Activated T-cell treated with anti-CD3 and anti-CD28 coated beads, Interleukin-2, amount 50 U/mL, for 4 hours (primary cell): Measurements from ENCODE around the gene SHMT2. TPM values are rescaled to one million over a fixed set of nuclear protein-coding genes. Genes with fewer than 3 reads are reported as not detected.

Source experiments
- ATAC-seq, 2 donors: fragments of 200-7000 bp; cut with Tn5 transposase; one replicate each; pipeline ENCODE4 v1.10.0; 2021
- DNase-seq: peaks from one replicate; pipeline ENCODE4 v3.0.0-alpha.2; 2020
- H3K27me3 Mint-ChIP-seq: one replicate; pipeline ENCODE4 v1.8.0; 2021; ENCODE audit warnings: low read depth, mixed read lengths
- H3K36me3 Mint-ChIP-seq: one replicate; pipeline ENCODE4 v1.8.0; 2022; ENCODE audit warnings: mixed read lengths; ENCODE audit not compliant: insufficient read depth
- H3K4me1 Mint-ChIP-seq: one replicate; pipeline ENCODE4 v1.8.0; 2021; ENCODE audit warnings: low read depth, mixed read lengths
- H3K4me3 Mint-ChIP-seq: one replicate; pipeline ENCODE4 v1.8.0; 2021; ENCODE audit warnings: mild to moderate bottlenecking, moderate library complexity, mixed read lengths
- H3K9me3 Mint-ChIP-seq: one replicate; pipeline ENCODE4 v1.8.0; 2021; ENCODE audit warnings: mixed read lengths
- total RNA-seq, 3 donors: library from RNA; stranded (reverse); gene quantifications; one replicate each; pipeline ENCODE4 v1.2.1, GENCODE V29; 2021

SHMT2 gene
- total RNA-seq, 3 donors from 2014 or later = 373 to 414 (median 383) TPM

DNA sequence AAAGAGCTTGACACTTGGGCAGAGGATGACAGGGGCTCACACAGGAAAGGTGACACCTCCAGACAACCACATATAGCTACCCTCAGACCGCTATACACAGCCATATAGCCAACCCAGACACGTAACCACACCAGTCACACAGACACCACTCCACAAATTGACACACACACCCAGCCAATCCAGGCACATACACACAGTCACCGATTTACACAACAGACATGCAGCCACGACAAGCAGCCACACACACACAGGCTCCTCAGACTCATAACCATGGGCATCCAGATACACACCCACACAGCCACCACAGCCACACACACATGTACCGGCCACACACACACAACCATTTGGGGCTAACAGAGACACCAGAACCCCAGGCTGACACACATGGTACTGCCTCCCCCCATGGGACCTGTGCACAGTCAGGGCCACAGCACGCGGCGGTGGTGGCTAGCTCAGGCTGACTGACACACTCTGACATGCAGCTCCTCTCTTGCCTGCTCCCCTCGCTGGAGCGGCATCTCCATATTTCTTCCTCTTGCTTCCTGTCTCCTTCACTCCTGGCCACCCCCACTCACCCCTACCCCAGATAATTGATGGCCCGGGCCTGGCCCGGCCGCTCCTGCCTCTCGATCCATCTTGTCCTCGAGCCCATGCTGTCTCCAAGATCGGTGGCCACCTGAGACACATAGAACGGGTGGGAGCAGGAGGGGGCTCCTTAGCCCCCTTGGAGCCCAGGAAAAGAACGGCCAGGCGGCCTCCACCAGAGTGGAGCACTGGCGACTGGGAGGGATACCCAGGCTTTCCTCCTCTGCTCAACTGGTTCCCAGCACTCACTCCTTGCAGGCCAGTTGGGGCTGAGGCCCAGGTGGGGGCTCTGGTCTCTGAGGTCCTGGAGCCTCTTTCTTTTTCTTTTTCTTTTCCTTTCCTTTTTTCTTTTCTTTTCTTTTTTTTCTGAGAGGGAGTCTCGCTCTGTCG lies 6.0 kb upstream of the SHMT2 start:
- peaks cover 81% of the 10 kb centered on the region for H3K27me3 Mint-ChIP-seq
- ATAC-seq (peak; percentile 41 to 74), DNase-seq (no peak)
- H3K9me3 Mint-ChIP-seq = no peaks in the 10 kb centered on the region
- peaks cover 47% of the 10 kb centered on the region for H3K4me1 Mint-ChIP-seq
- no peak overlapping the region for H3K4me3 Mint-ChIP-seq
- no peaks in the 10 kb centered on the region for H3K36me3 Mint-ChIP-seq

DNA sequence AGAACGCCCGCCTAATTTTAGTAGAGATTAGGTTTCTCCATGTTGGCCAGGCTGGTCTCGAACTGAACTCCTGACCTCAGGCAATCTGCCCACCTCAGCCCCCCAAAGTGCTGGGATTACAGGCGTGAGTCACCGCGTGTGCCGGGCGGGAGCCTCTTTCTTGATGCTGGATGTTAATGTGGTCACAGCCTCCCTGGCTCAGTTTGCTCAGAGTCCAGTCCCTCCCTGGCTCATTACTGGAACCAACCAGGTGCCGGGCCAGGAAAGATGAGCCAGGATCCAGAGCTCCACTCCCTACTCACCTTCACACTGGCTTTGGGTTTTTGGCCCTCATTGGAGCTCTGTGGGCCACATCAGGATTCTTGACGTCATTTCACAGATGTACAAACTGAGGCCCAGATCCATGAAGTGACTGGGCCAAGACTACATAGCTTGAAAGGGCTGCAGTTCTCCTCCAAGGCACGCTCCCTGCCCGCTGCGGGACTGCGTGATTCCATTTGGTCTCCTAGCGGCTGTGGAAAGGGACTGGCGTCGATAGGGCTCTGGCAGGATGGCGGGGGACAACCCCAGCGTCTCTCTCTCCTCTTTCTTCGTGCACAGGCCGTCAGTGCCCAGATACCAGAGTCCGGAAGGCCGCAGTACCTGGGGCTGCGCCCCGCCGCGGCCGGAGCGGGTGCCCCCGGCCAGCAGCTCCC lies 5.1 kb upstream of the SHMT2 start:
- DNase-seq = no peak
- Mint-ChIP-seq H3K9me3 (no peaks in the 10 kb centered on the region), H3K4me1 (peaks cover 52% of the 10 kb centered on the region), H3K4me3 (no peak overlapping the region), H3K27me3 (peaks cover 71% of the 10 kb centered on the region), H3K36me3 (no peaks in the 10 kb centered on the region)
- ATAC-seq = no peak

DNA sequence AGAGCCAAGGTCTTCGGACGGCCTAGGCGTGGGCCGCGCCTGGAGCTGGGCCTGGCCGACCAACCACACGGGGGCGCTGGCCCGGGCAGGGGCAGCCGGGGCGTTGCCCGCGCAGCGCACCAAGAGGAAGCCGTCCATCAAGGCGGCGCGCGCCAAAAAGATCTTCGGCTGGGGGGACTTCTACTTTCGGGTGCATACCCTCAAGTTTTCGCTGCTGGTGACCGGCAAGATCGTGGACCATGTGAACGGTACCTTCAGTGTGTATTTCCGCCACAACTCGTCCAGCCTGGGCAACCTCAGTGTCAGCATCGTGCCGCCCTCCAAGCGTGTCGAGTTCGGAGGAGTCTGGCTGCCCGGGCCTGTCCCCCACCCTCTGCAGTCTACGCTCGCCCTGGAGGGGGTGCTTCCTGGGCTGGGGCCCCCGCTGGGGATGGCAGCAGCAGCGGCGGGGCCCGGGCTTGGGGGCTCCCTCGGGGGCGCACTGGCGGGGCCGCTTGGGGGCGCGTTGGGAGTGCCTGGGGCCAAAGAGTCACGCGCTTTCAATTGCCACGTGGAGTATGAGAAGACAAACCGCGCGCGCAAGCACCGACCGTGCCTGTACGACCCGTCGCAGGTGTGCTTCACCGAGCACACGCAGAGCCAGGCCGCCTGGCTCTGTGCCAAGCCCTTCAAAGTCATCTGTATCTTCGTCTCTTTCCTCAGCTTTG lies 4.4 kb upstream of the SHMT2 start:
- Mint-ChIP-seq H3K4me1 (peaks cover 52% of the 10 kb centered on the region), H3K36me3 (peaks cover 6% of the 10 kb centered on the region), H3K9me3 (no peaks in the 10 kb centered on the region), H3K27me3 (peaks cover 66% of the 10 kb centered on the region), H3K4me3 (peak overlapping the region; percentile 29)
- peak; percentile 42 to 46 for ATAC-seq
- peak; percentile 55 for DNase-seq

DNA sequence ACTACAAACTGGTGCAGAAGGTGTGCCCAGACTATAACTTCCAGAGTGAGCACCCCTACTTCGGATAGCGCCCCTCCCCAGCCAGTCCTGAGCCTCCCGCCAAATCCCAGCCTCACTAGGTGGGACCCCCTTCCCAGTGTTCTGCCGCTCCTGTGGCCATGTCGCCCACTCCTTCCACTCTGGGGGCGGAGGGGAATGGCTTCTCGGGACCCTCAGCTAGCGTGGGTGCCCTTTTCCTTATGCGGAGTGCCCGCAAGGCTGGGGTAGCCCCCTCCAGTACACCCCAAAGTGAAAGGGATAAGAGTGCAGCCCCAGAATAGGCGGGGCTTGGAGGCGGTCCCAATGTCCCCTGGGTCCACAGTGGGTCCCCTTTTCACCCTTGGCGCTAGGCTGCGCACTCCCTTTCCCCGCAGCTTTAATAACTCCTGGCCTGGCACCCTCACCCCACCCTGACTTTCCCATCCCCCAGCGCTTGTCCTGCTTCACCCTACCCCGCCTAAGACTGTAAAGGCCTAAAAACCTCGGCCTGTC lies 3.8 kb upstream of the SHMT2 start:
- ATAC-seq (no peak), DNase-seq (no peak)
- peaks cover 12% of the 10 kb centered on the region for H3K36me3 Mint-ChIP-seq
- H3K4me3 Mint-ChIP-seq = no peak overlapping the region
- H3K9me3 Mint-ChIP-seq = no peaks in the 10 kb centered on the region
- peaks cover 63% of the 10 kb centered on the region for H3K27me3 Mint-ChIP-seq
- peaks cover 55% of the 10 kb centered on the region for H3K4me1 Mint-ChIP-seq

DNA sequence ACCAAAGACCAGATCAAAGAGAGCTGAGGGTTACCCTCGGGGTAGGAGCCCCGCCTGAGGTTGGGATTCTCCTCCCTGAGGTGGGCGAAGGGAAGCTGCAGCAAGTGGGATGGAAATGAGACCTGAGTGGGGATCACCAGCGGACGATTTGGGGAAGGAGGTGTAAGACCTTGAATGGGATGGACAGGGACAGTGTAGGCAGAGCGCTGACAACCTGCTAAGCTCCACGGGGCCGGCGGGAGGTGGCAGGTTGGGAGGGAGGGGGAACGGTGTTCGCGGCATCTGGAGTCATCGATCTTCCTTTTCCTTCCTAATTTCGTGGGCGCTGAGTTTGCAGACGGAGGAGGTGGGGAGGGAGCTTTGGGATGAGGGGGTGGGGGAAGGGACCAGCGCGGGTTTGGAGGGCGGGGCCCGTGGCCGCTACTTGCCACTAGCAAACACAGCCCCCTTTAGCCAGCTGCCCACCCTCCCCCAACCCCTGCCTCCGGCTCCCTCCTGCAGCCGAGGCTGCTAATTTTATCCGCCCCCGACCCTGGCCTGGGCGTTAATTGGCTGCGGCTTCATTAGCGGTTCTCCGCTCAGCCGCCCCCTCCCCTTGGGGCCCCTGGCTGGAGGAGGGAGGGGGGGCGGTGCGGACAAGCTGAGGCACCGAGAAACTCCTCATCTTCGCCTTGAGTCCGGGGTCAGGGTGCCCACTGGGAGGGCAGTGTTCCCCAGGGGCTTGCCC lies 2.8 kb upstream of the SHMT2 start:
- ATAC-seq = no peak
- Mint-ChIP-seq H3K36me3 (peaks cover 22% of the 10 kb centered on the region), H3K9me3 (no peaks in the 10 kb centered on the region), H3K4me1 (peaks cover 55% of the 10 kb centered on the region), H3K27me3 (peaks cover 53% of the 10 kb centered on the region), H3K4me3 (peak overlapping the region; percentile 43)
- no peak for DNase-seq

DNA sequence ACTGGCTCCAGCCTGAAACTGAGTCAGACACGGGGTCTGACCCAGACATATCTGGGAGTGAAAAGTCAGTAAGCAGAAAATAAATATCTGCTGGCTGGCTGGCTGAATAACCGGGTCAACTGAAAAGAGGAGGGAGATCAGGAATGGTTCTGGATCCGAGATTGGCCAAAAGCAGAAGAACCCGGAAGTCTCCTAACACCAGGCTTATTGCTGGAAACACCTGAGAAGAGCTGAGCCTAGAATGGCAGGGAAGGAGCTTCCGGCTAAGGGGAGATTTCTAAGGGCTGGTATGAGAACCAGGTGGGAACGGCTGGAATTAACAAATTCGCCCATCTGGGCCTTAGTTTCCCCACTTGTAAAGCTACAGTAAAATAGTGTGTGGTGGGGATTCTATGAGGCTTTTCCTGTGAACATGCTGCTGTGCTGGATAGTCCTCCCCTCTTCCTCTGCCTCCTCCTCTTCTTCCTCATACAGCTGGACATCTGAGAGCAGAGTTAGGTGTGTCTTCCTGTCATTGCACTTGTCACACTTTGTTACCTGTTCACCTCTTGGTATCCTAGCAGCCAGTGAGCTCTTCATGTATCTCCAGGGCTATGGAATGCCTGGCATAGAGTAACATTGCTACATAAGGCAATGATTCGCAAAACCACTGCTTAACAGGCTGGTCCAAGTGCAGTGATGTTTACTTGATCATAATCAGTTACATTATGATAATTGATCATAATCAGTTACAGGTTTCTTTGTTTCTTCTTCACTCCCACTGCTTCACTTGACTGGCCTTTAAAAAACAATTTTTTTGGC lies 2.0 kb upstream of the SHMT2 start:
- Mint-ChIP-seq H3K27me3 (peaks cover 45% of the 10 kb centered on the region), H3K9me3 (no peaks in the 10 kb centered on the region), H3K4me3 (peak overlapping the region; percentile 13), H3K36me3 (peaks cover 27% of the 10 kb centered on the region), H3K4me1 (peaks cover 54% of the 10 kb centered on the region)
- no peak for ATAC-seq
- DNase-seq = no peak

DNA sequence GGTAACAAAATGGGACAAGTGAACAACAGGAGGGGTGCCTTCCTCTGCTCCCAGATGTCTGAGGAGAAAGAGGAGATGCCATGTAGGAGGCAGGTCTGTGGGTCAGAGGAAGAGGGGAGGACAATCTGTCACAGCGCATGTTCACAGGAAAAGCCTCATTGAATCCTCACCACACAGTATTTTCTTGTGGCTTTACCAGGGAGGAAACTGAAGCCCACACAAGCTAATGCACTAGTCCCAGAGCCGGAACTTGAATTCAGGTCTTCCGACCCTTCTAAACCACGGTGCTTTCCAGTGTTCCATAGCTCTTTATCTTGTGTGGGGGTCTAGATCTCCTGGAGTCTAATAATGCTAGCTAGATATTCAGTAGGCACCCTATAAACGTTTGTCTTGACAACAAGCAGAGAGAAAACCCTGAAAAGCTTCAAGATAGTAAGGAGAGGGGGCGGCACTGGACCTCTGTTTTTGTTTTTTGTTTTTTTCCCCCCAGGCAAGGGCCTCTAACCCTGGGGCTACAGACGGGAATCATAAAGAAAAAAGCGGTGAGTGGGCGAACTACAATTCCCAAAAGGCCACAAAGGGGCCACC lies 371 bp upstream of the SHMT2 start:
- H3K27me3 Mint-ChIP-seq = peaks cover 30% of the 10 kb centered on the region
- peak overlapping the region; percentile 99 for H3K4me3 Mint-ChIP-seq
- no peak for DNase-seq
- peak; percentile 6 to 22 for ATAC-seq
- H3K4me1 Mint-ChIP-seq = peaks cover 51% of the 10 kb centered on the region
- H3K36me3 Mint-ChIP-seq = peaks cover 44% of the 10 kb centered on the region
- no peaks in the 10 kb centered on the region for H3K9me3 Mint-ChIP-seq

DNA sequence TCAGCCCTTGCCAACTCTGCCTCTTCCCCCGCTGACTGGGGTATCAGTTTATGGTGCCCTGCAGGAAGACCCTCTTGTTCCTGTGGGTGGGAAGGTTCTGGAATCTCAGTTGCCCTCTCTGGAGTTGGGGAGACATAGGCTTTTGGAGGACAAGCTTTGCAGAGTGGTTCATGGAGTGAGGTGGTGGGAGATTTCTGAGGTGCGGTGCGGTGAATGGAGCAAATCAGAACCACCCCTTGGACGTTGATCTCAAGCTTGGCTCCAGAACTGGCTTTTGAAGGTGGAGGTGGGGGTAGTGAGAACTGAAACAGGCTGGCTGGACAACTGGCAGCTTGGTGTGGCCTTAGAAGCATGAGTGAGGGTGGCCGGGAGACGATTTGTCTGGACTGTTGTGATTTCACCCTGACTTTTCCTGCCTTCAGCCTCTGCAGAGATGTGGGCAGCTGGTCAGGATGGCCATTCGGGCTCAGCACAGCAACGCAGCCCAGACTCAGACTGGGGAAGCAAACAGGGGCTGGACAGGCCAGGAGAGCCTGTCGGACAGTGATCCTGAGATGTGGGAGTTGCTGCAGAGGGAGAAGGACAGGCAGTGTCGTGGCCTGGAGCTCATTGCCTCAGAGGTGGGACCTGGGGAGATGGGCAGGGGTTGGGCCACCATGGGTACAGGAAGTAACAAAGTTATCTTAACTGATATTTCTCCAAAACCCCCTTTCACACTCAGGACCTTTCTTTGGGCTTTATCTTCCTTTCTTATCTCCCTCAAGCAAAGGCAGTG lies 1.1 kb downstream of the SHMT2 start:
- no peak for DNase-seq
- peaks cover 53% of the 10 kb centered on the region for H3K36me3 Mint-ChIP-seq
- no peaks in the 10 kb centered on the region for H3K9me3 Mint-ChIP-seq
- peak overlapping the region; percentile 99 for H3K4me3 Mint-ChIP-seq
- ATAC-seq = no peak
- H3K4me1 Mint-ChIP-seq = peaks cover 51% of the 10 kb centered on the region
- peaks cover 22% of the 10 kb centered on the region for H3K27me3 Mint-ChIP-seq

DNA sequence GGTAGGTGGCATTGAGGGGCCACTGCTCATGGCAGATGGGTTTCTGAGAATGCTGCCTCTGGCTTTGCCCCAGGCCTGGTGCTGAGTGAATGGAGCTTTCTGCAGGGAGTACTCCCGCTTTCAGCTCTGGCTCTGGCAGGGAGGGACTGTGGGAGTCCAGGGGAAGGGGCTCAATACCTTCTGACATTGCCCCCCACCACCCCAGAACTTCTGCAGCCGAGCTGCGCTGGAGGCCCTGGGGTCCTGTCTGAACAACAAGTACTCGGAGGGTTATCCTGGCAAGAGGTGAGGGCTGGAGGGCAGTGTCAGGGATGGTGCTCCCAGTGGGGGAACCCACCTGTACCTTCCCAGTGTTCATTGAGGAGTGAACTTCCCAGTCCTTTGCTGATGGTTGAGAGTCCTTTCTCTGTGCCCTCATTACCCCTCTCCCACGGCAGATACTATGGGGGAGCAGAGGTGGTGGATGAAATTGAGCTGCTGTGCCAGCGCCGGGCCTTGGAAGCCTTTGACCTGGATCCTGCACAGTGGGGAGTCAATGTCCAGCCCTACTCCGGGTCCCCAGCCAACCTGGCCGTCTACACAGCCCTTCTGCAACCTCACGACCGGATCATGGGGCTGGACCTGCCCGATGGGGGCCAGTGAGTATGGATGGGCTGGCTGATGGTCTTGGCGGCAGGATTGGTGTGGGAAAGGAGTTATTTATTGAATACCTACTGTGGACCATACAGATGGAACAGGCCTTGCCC lies 1.9 kb downstream of the SHMT2 start:
- Mint-ChIP-seq H3K4me1 (peaks cover 52% of the 10 kb centered on the region), H3K4me3 (peak overlapping the region; percentile 99), H3K27me3 (peaks cover 13% of the 10 kb centered on the region), H3K36me3 (peaks cover 53% of the 10 kb centered on the region), H3K9me3 (no peaks in the 10 kb centered on the region)
- ATAC-seq = no peak
- no peak for DNase-seq

DNA sequence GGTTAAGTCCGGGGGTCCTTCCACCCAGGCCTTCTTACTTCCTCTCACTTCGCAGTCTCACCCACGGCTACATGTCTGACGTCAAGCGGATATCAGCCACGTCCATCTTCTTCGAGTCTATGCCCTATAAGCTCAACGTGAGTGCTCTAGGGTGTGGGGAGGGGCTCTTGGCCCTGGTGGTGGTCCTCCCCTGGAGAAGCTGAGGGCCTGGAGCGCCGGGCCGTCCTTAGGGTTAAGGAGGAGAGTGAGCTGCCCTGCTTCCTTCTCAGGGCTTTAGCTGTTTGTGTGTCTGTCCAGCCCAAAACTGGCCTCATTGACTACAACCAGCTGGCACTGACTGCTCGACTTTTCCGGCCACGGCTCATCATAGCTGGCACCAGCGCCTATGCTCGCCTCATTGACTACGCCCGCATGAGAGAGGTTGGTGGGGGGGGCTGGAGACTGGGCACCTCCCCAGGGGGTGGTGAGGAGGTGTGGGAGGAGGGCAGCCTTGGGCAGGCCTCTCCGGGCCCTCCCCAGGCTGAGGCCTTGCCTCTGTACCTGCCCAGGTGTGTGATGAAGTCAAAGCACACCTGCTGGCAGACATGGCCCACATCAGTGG lies 2.7 kb downstream of the SHMT2 start:
- no peaks in the 10 kb centered on the region for H3K9me3 Mint-ChIP-seq
- H3K36me3 Mint-ChIP-seq = peaks cover 53% of the 10 kb centered on the region
- H3K4me3 Mint-ChIP-seq = peak overlapping the region; percentile 99
- DNase-seq (no peak), ATAC-seq (no peak)
- peaks cover 54% of the 10 kb centered on the region for H3K4me1 Mint-ChIP-seq
- peaks cover 13% of the 10 kb centered on the region for H3K27me3 Mint-ChIP-seq

DNA sequence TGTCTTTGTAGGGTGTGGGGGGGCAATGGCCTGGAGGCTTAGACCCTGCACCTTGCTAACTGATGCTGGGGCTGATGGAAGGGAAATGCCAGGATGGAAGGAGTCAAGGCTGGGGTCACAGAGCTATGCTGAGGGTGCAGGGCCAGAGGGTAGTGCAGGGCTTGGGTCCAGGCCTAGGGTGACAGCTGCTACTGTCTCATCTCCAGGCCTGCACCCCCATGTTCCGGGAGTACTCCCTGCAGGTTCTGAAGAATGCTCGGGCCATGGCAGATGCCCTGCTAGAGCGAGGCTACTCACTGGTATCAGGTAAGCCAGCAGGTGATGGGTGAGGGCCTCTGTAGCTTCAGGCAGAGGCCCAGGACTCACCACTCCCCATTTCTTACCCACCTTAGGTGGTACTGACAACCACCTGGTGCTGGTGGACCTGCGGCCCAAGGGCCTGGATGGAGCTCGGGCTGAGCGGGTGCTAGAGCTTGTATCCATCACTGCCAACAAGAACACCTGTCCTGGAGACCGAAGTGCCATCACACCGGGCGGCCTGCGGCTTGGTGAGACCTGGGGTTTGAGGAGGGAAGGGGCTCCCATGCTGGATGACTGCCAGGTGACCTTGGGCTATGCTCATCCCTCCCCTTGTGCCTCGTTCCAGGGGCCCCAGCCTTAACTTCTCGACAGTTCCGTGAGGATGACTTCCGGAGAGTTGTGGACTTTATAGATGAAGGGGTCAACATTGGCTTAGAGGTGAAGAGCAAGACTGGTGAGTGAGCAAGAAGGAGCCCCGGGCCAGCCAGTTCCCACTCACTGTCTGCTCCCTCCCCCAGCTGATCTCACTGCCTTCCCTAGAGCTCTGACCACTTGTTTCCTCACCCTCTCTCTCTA lies 4.1 kb downstream of the SHMT2 start:
- ATAC-seq = no peak
- Mint-ChIP-seq H3K27me3 (peaks cover 14% of the 10 kb centered on the region), H3K9me3 (no peaks in the 10 kb centered on the region), H3K4me1 (peaks cover 56% of the 10 kb centered on the region), H3K36me3 (peaks cover 53% of the 10 kb centered on the region), H3K4me3 (no peak overlapping the region)
- DNase-seq = no peak
